PC-3 (cell line): ENCODE results near the gene ANKS1B. TPM values are rescaled to one million over a fixed set of nuclear protein-coding genes. Genes with fewer than 3 reads are reported as not detected.

Experiments used
- ATAC-seq: fragments of 200-7000 bp; cut with Tn5 transposase; 2 replicates; pipeline ENCODE4 v1.9.1; 2020; ENCODE audit warnings: mild to moderate bottlenecking, moderate library complexity
- BruUV-seq: library from RNA; stranded (reverse); fragments of 400-500 nt; replicated peaks from 2 replicates; lab custom pipeline; 2021; lab: Mats Ljungman, UMichigan
- CTCF ChIA-PET: fragments of 300-600 bp; sonication (Branson Sonifier 250); formaldehyde crosslinking; loops from one replicate; lab custom pipeline; 2022; ENCODE audit warnings: antibody characterized with exemption; lab: Charles Lee
- POLR2A ChIA-PET: fragments of 300-600 bp; sonication (Branson Sonifier 250); formaldehyde crosslinking; loops from one replicate; lab custom pipeline; 2022; ENCODE audit warnings: antibody characterized with exemption; ENCODE audit not compliant: unreplicated experiment; lab: Charles Lee
- DNase-seq: peaks from one replicate; pipeline ENCODE4 v3.0.0-alpha.2; 2015
- H2AFZ ChIP-seq: fragments of 300-600 bp; sonication (generic); 2 replicates; pipeline ENCODE4 v1.6.0; 2016; ENCODE audit warnings: antibody characterized with exemption, low read length
- H3F3A ChIP-seq: fragments of 300-600 bp; sonication (generic); one replicate; pipeline ENCODE4 v1.6.0; 2017; ENCODE audit warnings: antibody characterized with exemption, low read length, control low read depth, mild to moderate bottlenecking; ENCODE audit not compliant: unreplicated experiment
- H3K27ac ChIP-seq: fragments of 300-600 bp; sonication (generic); 2 replicates; pipeline ENCODE4 v1.5.1; 2016; ENCODE audit warnings: mild to moderate bottlenecking, low read length
- H3K27me3 ChIP-seq: fragments of 300-600 bp; sonication (generic); 2 replicates; pipeline ENCODE4 v1.6.1; 2016; ENCODE audit warnings: low read length, mixed read lengths
- H3K36me3 ChIP-seq: fragments of 300-600 bp; sonication (generic); 2 replicates; pipeline ENCODE4 v1.6.1; 2016; ENCODE audit warnings: low read depth, mixed run types, low read length, mixed read lengths
- H3K4me1 ChIP-seq: fragments of 300-600 bp; sonication (generic); 2 replicates; pipeline ENCODE4 v1.5.1; 2016; ENCODE audit warnings: low read length; ENCODE audit not compliant: insufficient read depth
- H3K4me2 ChIP-seq: fragments of 300-600 bp; sonication (generic); 2 replicates; pipeline ENCODE4 v1.6.0; 2016; ENCODE audit warnings: low read length
- H3K4me3 ChIP-seq: fragments of 300-600 bp; sonication (generic); 2 replicates; pipeline ENCODE4 v1.5.1; 2016; ENCODE audit warnings: mild to moderate bottlenecking, low read length, mixed read lengths
- H3K79me2 ChIP-seq: fragments of 300-600 bp; sonication (generic); 2 replicates; pipeline ENCODE4 v1.6.1; 2017; ENCODE audit warnings: low read length, mixed read lengths
- H3K9ac ChIP-seq: fragments of 300-600 bp; sonication (generic); 2 replicates; pipeline ENCODE4 v1.6.0; 2016; ENCODE audit warnings: mild to moderate bottlenecking, low read length
- H3K9me2 ChIP-seq: fragments of 300-600 bp; sonication (generic); replicated peaks from 2 replicates; pipeline ENCODE4 v1.6.1; 2016; ENCODE audit warnings: mixed run types, low read length, mixed read lengths
- H3K9me3 ChIP-seq: fragments of 300-600 bp; sonication (generic); 2 replicates; pipeline ENCODE4 v1.6.1; 2016; ENCODE audit warnings: low read length, mixed read lengths
- H4K20me1 ChIP-seq: fragments of 300-600 bp; sonication (generic); 2 replicates; pipeline ENCODE4 v1.6.1; 2016; ENCODE audit warnings: low read length, mixed read lengths
- EZH2 ChIP-seq: fragments of 300-600 bp; sonication (generic); IDR thresholded peaks from one replicate; pipeline ENCODE4 v1.6.1; 2017; ENCODE audit warnings: antibody characterized with exemption, mild to moderate bottlenecking, low read length; ENCODE audit not compliant: unreplicated experiment
- EZH2phosphoT487 ChIP-seq: fragments of 300-600 bp; sonication (generic); IDR thresholded peaks from 2 replicates; pipeline ENCODE4 v1.6.1; 2018; ENCODE audit warnings: mild to moderate bottlenecking, antibody characterized with exemption, low read length, borderline replicate concordance
- intact Hi-C: fragments of 100-400 bp; cut with micrococcal nuclease; formaldehyde crosslinking; loops from 2 replicates; pipeline ENCODE4 v1.9.0; 2023
- total RNA-seq: library from RNA; depleted of rRNA; stranded (reverse); fragments of >200 nt; gene quantifications from 2 replicates; pipeline ENCODE4 v1.2.3, GENCODE V29; 2014
- TF ChIP-seq, protein P1 (sequence below): fragments of 300-600 bp; sonication (generic); conservative IDR thresholded peaks from 2 replicates; pipeline ENCODE4 v1.5.1; 2017; ENCODE audit warnings: antibody characterized with exemption, low read depth, mild to moderate bottlenecking, low read length

ANKS1B gene
- total RNA-seq, 1 experiment from 2014 or later = 0.07 TPM

- BruUV-seq = no TSS peak
- no peaks in the 10 kb centered on the region for H3K9me3 ChIP-seq
- DNase-seq = peak; percentile 62
- POLR2A ChIA-PET = no interaction called here
- no peak overlapping the region for H3K9ac ChIP-seq
- H3F3A ChIP-seq = no peaks in the 10 kb centered on the region
- no peak overlapping the region for H3K4me2 ChIP-seq
- H3K9me2 ChIP-seq = no peaks in the 10 kb centered on the region
- H3K36me3 ChIP-seq = no peaks in the 10 kb centered on the region
- no peak overlapping the region for H3K4me3 ChIP-seq
- no peak overlapping the region for H3K27ac ChIP-seq
- TF ChIP-seq, protein P1, sequence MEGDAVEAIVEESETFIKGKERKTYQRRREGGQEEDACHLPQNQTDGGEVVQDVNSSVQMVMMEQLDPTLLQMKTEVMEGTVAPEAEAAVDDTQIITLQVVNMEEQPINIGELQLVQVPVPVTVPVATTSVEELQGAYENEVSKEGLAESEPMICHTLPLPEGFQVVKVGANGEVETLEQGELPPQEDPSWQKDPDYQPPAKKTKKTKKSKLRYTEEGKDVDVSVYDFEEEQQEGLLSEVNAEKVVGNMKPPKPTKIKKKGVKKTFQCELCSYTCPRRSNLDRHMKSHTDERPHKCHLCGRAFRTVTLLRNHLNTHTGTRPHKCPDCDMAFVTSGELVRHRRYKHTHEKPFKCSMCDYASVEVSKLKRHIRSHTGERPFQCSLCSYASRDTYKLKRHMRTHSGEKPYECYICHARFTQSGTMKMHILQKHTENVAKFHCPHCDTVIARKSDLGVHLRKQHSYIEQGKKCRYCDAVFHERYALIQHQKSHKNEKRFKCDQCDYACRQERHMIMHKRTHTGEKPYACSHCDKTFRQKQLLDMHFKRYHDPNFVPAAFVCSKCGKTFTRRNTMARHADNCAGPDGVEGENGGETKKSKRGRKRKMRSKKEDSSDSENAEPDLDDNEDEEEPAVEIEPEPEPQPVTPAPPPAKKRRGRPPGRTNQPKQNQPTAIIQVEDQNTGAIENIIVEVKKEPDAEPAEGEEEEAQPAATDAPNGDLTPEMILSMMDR = peak; percentile 54
- TF ChIP-seq EZH2phosphoT487 = no peak
- no peak for TF ChIP-seq EZH2
- no peaks in the 10 kb centered on the region for H4K20me1 ChIP-seq
- CTCF ChIA-PET = interaction anchor here (0.6 kb wide), 1 partner anchor 74 kb away, joined by 9 read pairs; no protein-coding TSS in a partner anchor
- peak; percentile 94 for ATAC-seq
- intact Hi-C loops = no loop called here
- no peaks in the 10 kb centered on the region for H3K4me1 ChIP-seq
- H2AFZ ChIP-seq = no peak overlapping the region
- H3K27me3 ChIP-seq = no peaks in the 10 kb centered on the region
- no peaks in the 10 kb centered on the region for H3K79me2 ChIP-seq
Measured at GRCh38 chr12:98725476-98726247, 1259.1 kb downstream of the ANKS1B start.

DNA sequence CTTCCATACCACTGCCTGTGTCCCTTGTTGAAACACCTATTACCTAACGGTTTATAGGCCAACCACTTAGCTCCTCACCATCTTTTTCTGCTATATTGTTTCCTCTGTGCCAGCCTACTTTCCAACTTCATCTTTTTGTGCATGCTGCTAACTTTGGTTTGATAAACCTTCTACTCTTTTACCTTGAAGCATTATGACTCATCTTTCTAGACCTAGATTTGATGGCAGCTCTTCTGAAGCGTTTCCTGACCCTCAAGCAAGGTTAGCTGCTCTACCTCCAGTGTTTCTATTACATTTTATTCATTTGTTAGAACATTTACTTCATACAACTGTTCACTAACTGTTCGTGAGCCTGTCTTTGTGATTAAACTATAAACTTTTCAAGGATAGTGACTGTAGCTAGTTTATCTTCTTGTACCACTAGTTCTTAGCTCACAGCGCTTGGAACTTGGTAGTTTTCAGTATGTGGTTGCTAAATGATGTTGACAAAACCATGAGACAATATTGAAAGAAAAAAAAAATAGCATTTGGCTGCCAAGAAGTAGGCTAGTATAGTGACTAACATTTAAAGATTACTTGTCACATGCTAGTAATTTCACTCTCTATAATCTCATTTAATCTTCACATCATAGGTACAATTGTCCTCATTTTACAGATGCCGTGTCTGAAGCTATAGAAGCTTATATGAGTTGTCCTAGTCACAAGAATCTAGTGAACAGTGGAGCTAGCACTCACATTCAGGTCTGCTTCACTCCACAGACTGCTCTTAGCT is 1260.2 kb downstream of the ANKS1B start:
- TF ChIP-seq EZH2 (no peak), EZH2phosphoT487 (no peak)
- TF ChIP-seq, protein P1 = no peak
- ChIA-PET POLR2A (no interaction called here), CTCF (interaction anchor here (0.6 kb wide), 1 partner anchor 75 kb away, joined by 3 read pairs; no protein-coding TSS in a partner anchor)
- no peak overlapping the region for H3K4me2 ChIP-seq
- no peaks in the 10 kb centered on the region for H3K27me3 ChIP-seq
- H3F3A ChIP-seq = no peaks in the 10 kb centered on the region
- H3K9me2 ChIP-seq = no peaks in the 10 kb centered on the region
- no peak overlapping the region for H2AFZ ChIP-seq
- H3K27ac ChIP-seq = no peak overlapping the region
- H3K4me1 ChIP-seq = no peaks in the 10 kb centered on the region
- no peaks in the 10 kb centered on the region for H3K36me3 ChIP-seq
- no peak overlapping the region for H3K9ac ChIP-seq
- intact Hi-C loops = no loop called here
- H3K79me2 ChIP-seq = no peaks in the 10 kb centered on the region
- no TSS peak for BruUV-seq
- DNase-seq (no peak), ATAC-seq (peak; percentile 35; the same call in 1 of the 2 replicates)
- H4K20me1 ChIP-seq = no peaks in the 10 kb centered on the region
- H3K4me3 ChIP-seq = no peak overlapping the region
- no peaks in the 10 kb centered on the region for H3K9me3 ChIP-seq
